Peyer's patch (tissue), 4 donors: Measurements from ENCODE around the gene MRTFB. TPM values are rescaled to one million over a fixed set of nuclear protein-coding genes. Genes with fewer than 3 reads are reported as not detected.

Experiments used
- DNase-seq, 3 donors: peaks; one replicate each; pipeline ENCODE4 v3.0.0-alpha.2; 2017 to 2019
- H3K27ac ChIP-seq, 4 donors: fragments of 200-600 bp; sonication (generic); one replicate each; pipeline ENCODE4 v1.5.1; 2016 to 2019
- H3K27me3 ChIP-seq, 2 donors: fragments of 200-600 bp; sonication (generic); one replicate each; pipeline ENCODE4 v1.5.1; 2019
- H3K36me3 ChIP-seq, 3 donors: fragments of 200-600 bp; sonication (generic); one replicate each; pipeline ENCODE4 v1.5.1; 2016 to 2019
- H3K4me1 ChIP-seq, 4 donors: fragments of 200-600 bp; sonication (generic); one replicate each; pipeline ENCODE4 v1.5.1; 2016 to 2019
- H3K4me3 ChIP-seq, 4 donors: fragments of 200-600 bp; sonication (generic); 1 replicate in 3 of 4; 2 replicates in 1 of 4; pipeline ENCODE4 v1.5.1; 2016 to 2019; ENCODE audit warnings: mild to moderate bottlenecking in 1 of 4
- H3K9me3 ChIP-seq, 4 donors: fragments of 200-600 bp; sonication (generic); one replicate each; pipeline ENCODE4 v1.5.1; 2016 to 2019; ENCODE audit warnings: mild to moderate bottlenecking in 1 of 4
- POLR2A ChIP-seq, 2 donors: fragments of 450-650 bp; IDR thresholded peaks; one replicate each; pipeline ENCODE4 v1.5.1; 2017; ENCODE audit warnings: antibody characterized with exemption in 2 of 2, mild to moderate bottlenecking in 2 of 2, moderate library complexity in 2 of 2
- total RNA-seq, 4 donors: library from RNA; depleted of rRNA; stranded (reverse); fragments of >200 nt; gene quantifications; one replicate each; pipeline ENCODE4 v1.1.0, GENCODE V29; 2016
- TF ChIP-seq, protein P1 (sequence below), 6 experiments: fragments of 450-650 bp in 4 of 6; fragments of 200-600 bp in 2 of 6; sonication (generic) in 1 of 6; IDR thresholded peaks; one replicate each; pipeline ENCODE4 v1.5.1; 2017 to 2019; ENCODE audit warnings: antibody characterized with exemption in 6 of 6, mild to moderate bottlenecking in 3 of 6, moderate library complexity in 1 of 6

MRTFB gene
- total RNA-seq, 4 donors from 2014 or later = 42.2 to 136 (median 68.7) TPM

DNA sequence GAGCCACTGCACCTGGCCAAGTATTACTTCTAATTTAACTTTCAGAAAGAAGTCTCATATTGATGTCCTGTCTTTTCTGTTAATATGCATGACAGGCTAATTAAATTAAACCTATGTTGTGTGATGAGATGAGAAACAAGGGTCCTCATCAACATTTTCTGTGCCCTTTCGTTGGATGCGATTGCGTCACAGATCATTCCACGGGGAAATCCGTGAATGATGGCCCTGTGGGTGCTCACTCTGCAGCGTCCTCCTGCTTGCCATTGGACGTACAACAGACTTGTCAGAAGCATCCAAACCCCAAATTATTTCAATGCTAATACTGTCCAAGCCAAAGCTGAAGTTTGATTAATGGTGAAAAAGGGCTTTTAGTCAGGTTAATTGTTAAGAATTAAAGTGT is 197.0 kb downstream of the MRTFB start:
- H3K4me3 ChIP-seq = no peak overlapping the region
- no peak overlapping the region for H3K27ac ChIP-seq
- no peak for DNase-seq
- no peaks in the 10 kb centered on the region for H3K4me1 ChIP-seq
- TF ChIP-seq, protein P1, sequence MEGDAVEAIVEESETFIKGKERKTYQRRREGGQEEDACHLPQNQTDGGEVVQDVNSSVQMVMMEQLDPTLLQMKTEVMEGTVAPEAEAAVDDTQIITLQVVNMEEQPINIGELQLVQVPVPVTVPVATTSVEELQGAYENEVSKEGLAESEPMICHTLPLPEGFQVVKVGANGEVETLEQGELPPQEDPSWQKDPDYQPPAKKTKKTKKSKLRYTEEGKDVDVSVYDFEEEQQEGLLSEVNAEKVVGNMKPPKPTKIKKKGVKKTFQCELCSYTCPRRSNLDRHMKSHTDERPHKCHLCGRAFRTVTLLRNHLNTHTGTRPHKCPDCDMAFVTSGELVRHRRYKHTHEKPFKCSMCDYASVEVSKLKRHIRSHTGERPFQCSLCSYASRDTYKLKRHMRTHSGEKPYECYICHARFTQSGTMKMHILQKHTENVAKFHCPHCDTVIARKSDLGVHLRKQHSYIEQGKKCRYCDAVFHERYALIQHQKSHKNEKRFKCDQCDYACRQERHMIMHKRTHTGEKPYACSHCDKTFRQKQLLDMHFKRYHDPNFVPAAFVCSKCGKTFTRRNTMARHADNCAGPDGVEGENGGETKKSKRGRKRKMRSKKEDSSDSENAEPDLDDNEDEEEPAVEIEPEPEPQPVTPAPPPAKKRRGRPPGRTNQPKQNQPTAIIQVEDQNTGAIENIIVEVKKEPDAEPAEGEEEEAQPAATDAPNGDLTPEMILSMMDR (IDR thresholded peaks at IDR 0.05) = no peak
- no peak for TF ChIP-seq POLR2A (IDR thresholded peaks at IDR 0.05)
- H3K27me3 ChIP-seq = no peaks in the 10 kb centered on the region
- H3K9me3 ChIP-seq = peaks cover 0 to 12% (median 0%) of the 10 kb centered on the region in 4 donors
- peaks cover 0 to 34% (median 0%) of the 10 kb centered on the region in 3 donors for H3K36me3 ChIP-seq

DNA sequence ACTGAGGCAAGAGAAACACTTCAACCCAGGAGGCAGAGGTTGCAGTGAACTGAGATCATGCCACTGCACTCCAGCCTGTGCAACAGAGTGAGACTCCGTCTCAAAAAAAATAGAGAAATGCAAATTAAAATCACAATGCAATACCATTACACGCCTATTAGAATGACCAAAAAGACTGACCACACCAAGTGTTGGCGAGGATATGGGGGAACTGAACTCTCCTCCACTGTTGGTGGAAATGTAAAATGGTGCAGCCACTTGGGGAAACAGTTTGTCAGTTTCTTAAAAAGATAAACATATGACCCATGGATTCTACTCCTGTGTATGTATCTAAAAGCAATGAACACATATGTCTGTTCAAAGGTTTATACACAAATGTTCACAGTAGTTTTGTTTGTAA is 204.8 kb downstream of the MRTFB start:
- H3K36me3 ChIP-seq = no peaks in the 10 kb centered on the region
- TF ChIP-seq, protein P1 (IDR thresholded peaks at IDR 0.05) = no peak
- TF ChIP-seq POLR2A (IDR thresholded peaks at IDR 0.05) = no peak
- no peaks in the 10 kb centered on the region for H3K9me3 ChIP-seq
- H3K27me3 ChIP-seq = no peaks in the 10 kb centered on the region
- no peak overlapping the region for H3K27ac ChIP-seq
- DNase-seq = no peak
- H3K4me1 ChIP-seq = no peaks in the 10 kb centered on the region
- no peak overlapping the region for H3K4me3 ChIP-seq

DNA sequence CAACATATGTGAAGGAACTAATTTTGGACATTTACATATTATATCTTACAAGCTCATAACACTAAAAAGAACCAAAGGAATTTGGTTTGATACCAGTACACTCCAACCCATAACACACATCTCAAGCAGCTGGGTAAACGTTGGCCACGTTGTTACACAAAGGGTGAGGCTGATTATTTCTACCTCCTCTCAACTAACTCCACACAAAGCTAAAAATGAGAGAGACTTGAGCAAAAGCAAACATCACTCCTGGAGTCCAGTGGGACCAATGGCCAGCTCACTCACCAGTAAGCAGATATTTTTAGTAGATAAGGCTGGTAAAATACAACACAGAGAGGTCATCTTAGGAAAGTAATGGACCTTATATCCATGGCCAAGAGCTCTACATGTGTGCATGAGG is 207.6 kb downstream of the MRTFB start:
- H3K4me3 ChIP-seq = no peak overlapping the region
- TF ChIP-seq, protein P1 (IDR thresholded peaks at IDR 0.05) = no peak
- TF ChIP-seq POLR2A (IDR thresholded peaks at IDR 0.05) = no peak
- H3K36me3 ChIP-seq = no peaks in the 10 kb centered on the region
- no peak overlapping the region for H3K27ac ChIP-seq
- H3K9me3 ChIP-seq = no peaks in the 10 kb centered on the region
- DNase-seq = no peak
- H3K27me3 ChIP-seq = no peaks in the 10 kb centered on the region
- no peaks in the 10 kb centered on the region for H3K4me1 ChIP-seq

DNA sequence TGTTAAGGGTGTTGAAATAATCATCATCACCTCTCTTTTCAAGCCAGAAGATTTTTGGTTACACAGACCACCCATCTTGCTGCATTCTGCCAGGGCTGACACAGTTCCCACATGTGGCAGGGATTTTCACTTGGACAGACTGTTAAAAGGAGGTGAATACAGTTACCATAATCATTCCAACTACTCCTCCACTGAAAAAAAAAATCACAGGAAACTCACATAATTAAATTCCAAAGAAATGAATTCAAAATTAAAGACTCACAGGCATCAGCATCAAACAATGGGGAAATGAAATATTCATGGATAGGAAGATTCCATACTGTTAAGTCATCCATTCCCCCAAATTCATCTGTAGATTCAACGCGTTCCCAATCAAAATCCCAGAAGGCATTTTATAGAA is 209.4 kb downstream of the MRTFB start:
- no peaks in the 10 kb centered on the region for H3K27me3 ChIP-seq
- no peak overlapping the region for H3K27ac ChIP-seq
- no peaks in the 10 kb centered on the region for H3K4me1 ChIP-seq
- no peaks in the 10 kb centered on the region for H3K9me3 ChIP-seq
- TF ChIP-seq, protein P1 (IDR thresholded peaks at IDR 0.05) = no peak
- no peak for TF ChIP-seq POLR2A (IDR thresholded peaks at IDR 0.05)
- no peak overlapping the region for H3K4me3 ChIP-seq
- no peak for DNase-seq
- no peaks in the 10 kb centered on the region for H3K36me3 ChIP-seq

DNA sequence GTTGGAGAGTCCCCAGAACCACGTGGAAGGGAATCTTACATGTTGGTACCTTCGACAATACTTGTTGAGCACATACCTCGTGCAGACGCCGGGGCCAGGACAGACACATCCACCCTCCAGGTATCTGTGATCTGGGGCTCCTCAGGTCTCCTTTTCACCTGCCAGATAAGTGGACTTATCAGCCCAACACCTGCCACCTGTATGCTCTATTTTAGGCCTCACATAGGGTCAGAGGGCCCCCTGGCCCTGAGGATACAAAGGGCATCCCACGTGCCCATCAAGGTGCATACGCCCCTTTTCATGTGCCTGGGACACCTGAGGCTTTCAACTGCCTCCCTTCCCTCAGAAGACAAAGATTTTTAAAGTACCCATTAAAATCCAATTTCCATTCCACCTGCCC is 212.7 kb downstream of the MRTFB start:
- H3K4me3 ChIP-seq = no peak overlapping the region
- peaks cover 0 to 11% (median 0%) of the 10 kb centered on the region in 4 donors for H3K4me1 ChIP-seq
- DNase-seq = no peak
- H3K36me3 ChIP-seq = no peaks in the 10 kb centered on the region
- H3K27ac ChIP-seq = no peak overlapping the region
- no peaks in the 10 kb centered on the region for H3K9me3 ChIP-seq
- no peak for TF ChIP-seq POLR2A (IDR thresholded peaks at IDR 0.05)
- TF ChIP-seq, protein P1 (IDR thresholded peaks at IDR 0.05) = no peak
- no peaks in the 10 kb centered on the region for H3K27me3 ChIP-seq

DNA sequence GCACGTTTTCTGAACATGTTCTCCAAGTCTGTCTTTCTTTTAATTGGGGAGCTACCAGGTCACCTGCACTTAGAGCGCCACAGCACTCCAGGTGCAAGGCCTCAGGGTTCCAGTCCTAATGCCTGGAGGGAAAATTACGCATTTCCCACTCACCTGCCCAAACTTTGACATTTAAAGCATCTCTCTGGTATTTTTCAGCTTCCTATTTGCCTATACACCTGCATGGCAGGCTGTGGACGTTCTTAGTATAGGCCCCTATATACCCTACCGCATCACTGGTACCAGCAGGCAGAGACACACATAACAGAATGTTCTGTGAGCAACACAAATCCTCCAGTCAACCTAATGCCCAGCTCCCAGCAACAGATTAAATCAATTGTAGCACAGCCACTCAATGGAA is 213.3 kb downstream of the MRTFB start:
- Histone ChIP-seq H3K36me3 (no peaks in the 10 kb centered on the region), H3K9me3 (peaks cover 0 to 3% (median 0%) of the 10 kb centered on the region in 4 donors)
- DNase-seq = no peak

More for the DNA sequence above, 213.3 kb downstream of the MRTFB start:
- Histone ChIP-seq H3K27me3 (no peaks in the 10 kb centered on the region), H3K4me1 (peaks cover 0 to 11% (median 0%) of the 10 kb centered on the region in 4 donors), H3K4me3 (no peak overlapping the region), H3K27ac (no peak overlapping the region)
- no peak for TF ChIP-seq POLR2A (IDR thresholded peaks at IDR 0.05)
- TF ChIP-seq, protein P1 (IDR thresholded peaks at IDR 0.05) = no peak
